ENCODE measurements around the gene ST7L.
A peak's percentile ranks its signal among the peaks of the same experiment; 100 is the strongest.

Gene ST7L

DNA sequence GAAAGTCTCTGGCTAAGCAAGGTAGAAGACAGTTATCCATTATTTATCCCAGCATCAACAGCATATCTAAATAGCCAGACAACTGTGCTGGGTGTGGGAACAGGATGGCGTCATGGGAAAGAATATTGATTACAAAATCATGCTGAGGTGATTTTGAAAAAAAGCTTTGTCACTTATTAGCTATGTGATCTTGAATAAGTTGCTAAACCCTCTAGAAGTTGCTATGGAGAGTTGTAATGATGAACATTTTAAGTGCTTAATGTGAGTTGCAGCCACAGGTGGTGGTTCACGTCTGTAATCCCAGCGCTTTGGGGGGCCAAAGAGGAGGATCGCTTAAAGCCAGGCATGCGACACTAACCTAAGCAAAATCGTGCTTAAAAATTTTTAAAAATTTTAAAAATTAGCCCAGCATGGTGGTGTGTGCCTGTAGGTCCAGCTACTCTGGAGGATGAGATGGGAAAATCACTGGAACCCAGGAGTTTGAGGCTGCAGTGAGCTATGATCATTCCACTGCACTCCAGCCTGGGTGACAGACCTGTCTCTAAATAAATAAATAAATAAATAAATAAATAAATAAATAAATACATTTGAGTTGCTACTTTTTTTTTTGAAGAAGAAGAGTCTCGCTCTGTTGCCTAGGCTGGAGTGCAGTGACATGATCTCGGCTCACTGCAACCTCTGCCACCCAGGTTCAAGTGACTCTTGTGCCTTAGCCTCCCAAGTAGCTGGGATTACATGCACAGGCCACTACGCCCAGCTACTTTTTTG lies 76.6 kb downstream of the ST7L start:
- H3K4me3 ChIP-seq (ENCODE audit: low read length): no peak overlapping the region
- no peak overlapping the region for H3K4me2 ChIP-seq (ENCODE audit: low read length)

DNA sequence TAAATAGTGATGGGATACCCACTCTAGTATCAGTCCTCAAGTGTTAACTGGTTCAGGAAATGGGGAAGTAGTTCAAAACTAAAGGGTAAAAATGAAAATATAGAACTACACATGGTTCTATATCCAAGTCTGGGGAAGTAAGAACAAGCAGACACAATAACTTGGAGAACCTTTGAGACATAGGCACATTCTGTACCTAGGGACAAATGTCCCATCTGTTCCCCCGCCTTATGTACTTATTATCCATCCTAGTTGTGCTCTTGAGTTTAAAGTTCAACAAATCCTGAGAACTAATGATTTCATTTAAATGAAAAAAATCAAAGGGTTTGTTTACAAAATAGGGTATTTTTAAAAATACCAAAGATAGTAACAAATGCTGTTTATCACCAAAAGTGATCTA lies 77.6 kb downstream of the ST7L start:
- H3K27me3 ChIP-seq (ENCODE audit: control insufficient read depth, insufficient read depth, low read length): no peaks in the 10 kb centered on the region
- no peak overlapping the region for H3K9ac ChIP-seq (ENCODE audit: low read depth, low read length)
- H3K4me2 ChIP-seq (ENCODE audit: low read length): no peak overlapping the region
- no peak overlapping the region for H3K4me3 ChIP-seq (ENCODE audit: low read length)
- H3K36me3 ChIP-seq (ENCODE audit: insufficient read depth, low read length): peaks cover 21% of the 10 kb centered on the region
- peaks cover 47% of the 10 kb centered on the region for H3K4me1 ChIP-seq (ENCODE audit: control insufficient read depth, insufficient read depth, low read length)
- no peaks in the 10 kb centered on the region for H3K9me3 ChIP-seq (replicated peaks; ENCODE audit: low read length)

More for the DNA sequence above, 76.6 kb downstream of the ST7L start:
- Histone ChIP-seq H3K27me3 (ENCODE audit: control insufficient read depth, insufficient read depth, low read length) (no peaks in the 10 kb centered on the region), H3K36me3 (ENCODE audit: insufficient read depth, low read length) (peaks cover 21% of the 10 kb centered on the region), H3K4me1 (ENCODE audit: control insufficient read depth, insufficient read depth, low read length) (peaks cover 38% of the 10 kb centered on the region), H3K9me3 (replicated peaks; ENCODE audit: low read length) (no peaks in the 10 kb centered on the region), H3K9ac (ENCODE audit: low read depth, low read length) (no peak overlapping the region)

DNA sequence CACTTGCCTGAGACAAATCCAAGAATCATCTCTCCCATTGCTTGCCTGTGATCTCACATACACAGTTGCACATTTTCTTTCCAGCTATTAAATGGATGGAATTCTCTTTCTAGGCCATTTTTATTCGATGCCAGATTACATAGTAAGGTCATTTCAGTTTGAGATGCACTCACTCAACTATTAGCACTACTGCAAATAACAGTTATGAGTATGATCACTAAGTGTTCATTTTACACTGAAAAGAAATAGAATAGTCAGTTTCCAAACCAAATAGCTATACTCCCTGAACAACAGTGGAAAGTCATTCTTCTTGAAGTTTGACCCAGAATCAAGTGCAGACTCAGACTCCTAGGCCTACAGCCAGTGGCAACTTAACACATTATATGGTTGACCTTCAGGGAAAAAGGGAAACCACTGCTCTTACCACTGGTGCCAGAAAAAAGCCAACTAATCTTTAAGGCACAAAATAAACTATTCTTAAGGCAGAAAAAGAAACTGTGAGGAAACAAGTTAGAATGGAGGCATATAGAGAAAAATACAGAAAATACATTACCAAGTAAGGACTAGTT lies 78.6 kb downstream of the ST7L start:
- peak overlapping the region; percentile 34 for H3K9ac ChIP-seq (ENCODE audit: low read depth, low read length)
- no peaks in the 10 kb centered on the region for H3K9me3 ChIP-seq (replicated peaks; ENCODE audit: low read length)
- peaks cover 21% of the 10 kb centered on the region for H3K36me3 ChIP-seq (ENCODE audit: insufficient read depth, low read length)
- H3K4me2 ChIP-seq (ENCODE audit: low read length): no peak overlapping the region
- no peaks in the 10 kb centered on the region for H3K27me3 ChIP-seq (ENCODE audit: control insufficient read depth, insufficient read depth, low read length)
- H3K4me1 ChIP-seq (ENCODE audit: control insufficient read depth, insufficient read depth, low read length): peaks cover 38% of the 10 kb centered on the region
- H3K4me3 ChIP-seq (ENCODE audit: low read length): no peak overlapping the region

DNA sequence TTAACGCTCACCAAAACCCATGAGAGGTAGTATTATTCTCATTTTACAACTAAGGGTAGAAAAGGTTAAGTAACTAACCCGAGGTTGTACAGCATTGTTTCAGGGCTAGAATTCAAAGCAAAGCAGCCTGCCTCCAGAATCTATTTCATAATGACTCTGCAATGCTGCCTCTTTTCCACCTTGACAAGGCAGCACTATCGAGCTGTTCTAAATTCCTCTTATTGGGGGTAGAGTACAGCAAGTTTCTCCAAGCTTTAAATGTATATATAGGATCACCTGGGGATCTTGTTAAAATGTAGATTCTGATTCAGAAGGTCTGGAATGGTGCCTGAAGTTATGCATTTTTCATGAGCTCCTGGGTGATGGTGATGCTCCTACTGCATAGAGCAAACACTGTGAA lies 80.1 kb downstream of the ST7L start:
- H3K4me3 ChIP-seq (ENCODE audit: low read length): no peak overlapping the region
- H3K27me3 ChIP-seq (ENCODE audit: control insufficient read depth, insufficient read depth, low read length): no peaks in the 10 kb centered on the region
- no peak overlapping the region for H3K9ac ChIP-seq (ENCODE audit: low read depth, low read length)
- H3K4me1 ChIP-seq (ENCODE audit: control insufficient read depth, insufficient read depth, low read length): peaks cover 36% of the 10 kb centered on the region
- H3K36me3 ChIP-seq (ENCODE audit: insufficient read depth, low read length): peaks cover 21% of the 10 kb centered on the region
- no peak overlapping the region for H3K4me2 ChIP-seq (ENCODE audit: low read length)
- no peaks in the 10 kb centered on the region for H3K9me3 ChIP-seq (replicated peaks; ENCODE audit: low read length)

DNA sequence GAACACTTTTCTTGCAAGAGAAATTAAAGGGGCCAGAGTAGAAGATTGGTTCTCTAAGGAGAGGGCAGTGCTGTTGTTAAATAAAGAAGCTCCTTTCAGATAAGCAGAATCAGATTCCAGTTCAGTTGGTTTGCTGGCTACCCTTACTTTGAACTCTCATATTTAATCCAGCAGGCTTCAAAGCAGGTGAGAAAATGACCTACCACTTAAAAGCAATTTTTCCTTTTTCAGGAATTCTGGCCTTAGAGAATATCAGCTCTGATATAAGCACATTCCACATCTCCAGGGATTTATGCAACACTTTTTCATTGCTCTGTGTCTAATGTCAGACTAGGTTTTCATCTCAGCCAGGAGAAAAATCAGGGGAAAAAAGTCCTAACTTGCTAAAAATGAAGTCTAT lies 81.5 kb downstream of the ST7L start:
- no peaks in the 10 kb centered on the region for H3K9me3 ChIP-seq (replicated peaks; ENCODE audit: low read length)
- H3K36me3 ChIP-seq (ENCODE audit: insufficient read depth, low read length): peaks cover 26% of the 10 kb centered on the region
- peaks cover 44% of the 10 kb centered on the region for H3K4me1 ChIP-seq (ENCODE audit: control insufficient read depth, insufficient read depth, low read length)
- H3K4me2 ChIP-seq (ENCODE audit: low read length): no peak overlapping the region
- H3K9ac ChIP-seq (ENCODE audit: low read depth, low read length): no peak overlapping the region
- no peaks in the 10 kb centered on the region for H3K27me3 ChIP-seq (ENCODE audit: control insufficient read depth, insufficient read depth, low read length)
- no peak overlapping the region for H3K4me3 ChIP-seq (ENCODE audit: low read length)

DNA sequence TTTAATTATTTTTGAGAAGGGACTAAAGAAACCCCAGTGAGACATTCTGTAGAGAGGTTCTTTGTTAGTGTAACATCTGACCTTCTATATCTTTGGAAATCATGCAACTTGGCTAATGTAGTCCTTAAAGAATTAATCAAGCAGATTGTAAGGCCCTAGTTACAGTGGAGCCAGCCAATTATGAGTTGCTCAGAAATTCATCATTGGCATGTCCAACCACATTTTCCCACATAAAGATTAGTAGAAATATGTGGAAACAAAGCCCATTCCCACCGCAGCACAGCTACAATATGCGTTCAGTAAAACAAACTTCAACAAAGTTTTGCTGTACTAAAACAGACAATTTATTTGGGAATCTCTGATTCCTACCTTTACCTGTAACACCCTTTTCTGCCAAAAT lies 82.4 kb downstream of the ST7L start:
- H3K27me3 ChIP-seq (ENCODE audit: control insufficient read depth, insufficient read depth, low read length): no peaks in the 10 kb centered on the region
- H3K4me2 ChIP-seq (ENCODE audit: low read length): no peak overlapping the region
- no peaks in the 10 kb centered on the region for H3K9me3 ChIP-seq (replicated peaks; ENCODE audit: low read length)
- H3K4me3 ChIP-seq (ENCODE audit: low read length): no peak overlapping the region
- no peak overlapping the region for H3K9ac ChIP-seq (ENCODE audit: low read depth, low read length)
- peaks cover 51% of the 10 kb centered on the region for H3K4me1 ChIP-seq (ENCODE audit: control insufficient read depth, insufficient read depth, low read length)
- H3K36me3 ChIP-seq (ENCODE audit: insufficient read depth, low read length): peaks cover 22% of the 10 kb centered on the region

DNA sequence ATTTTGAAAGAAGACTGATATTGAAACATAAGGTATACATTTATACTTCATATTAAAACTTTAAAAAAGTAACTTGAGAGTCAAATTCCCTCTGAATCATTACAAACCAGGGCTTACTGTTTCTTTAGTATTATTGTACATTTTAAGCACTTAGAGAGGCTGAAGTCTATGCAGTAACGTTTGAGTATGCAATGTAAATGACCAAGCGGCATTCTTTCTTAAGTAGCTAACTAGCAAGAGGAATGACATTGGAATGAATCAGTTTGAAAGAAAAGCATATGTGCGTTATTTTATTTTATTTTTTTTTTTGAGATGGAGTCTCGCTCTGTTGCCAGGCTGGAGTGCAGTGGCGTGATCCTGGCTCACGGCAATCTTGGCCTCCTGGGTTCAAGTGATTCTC lies 85.9 kb downstream of the ST7L start:
- no peaks in the 10 kb centered on the region for H3K9me3 ChIP-seq (replicated peaks; ENCODE audit: low read length)
- H3K4me3 ChIP-seq (ENCODE audit: low read length): no peak overlapping the region
- peaks cover 60% of the 10 kb centered on the region for H3K4me1 ChIP-seq (ENCODE audit: control insufficient read depth, insufficient read depth, low read length)
- H3K9ac ChIP-seq (ENCODE audit: low read depth, low read length): peak overlapping the region; percentile 59
- no peaks in the 10 kb centered on the region for H3K27me3 ChIP-seq (ENCODE audit: control insufficient read depth, insufficient read depth, low read length)
- H3K4me2 ChIP-seq (ENCODE audit: low read length): peak overlapping the region; percentile 48
- H3K36me3 ChIP-seq (ENCODE audit: insufficient read depth, low read length): peaks cover 5% of the 10 kb centered on the region

DNA sequence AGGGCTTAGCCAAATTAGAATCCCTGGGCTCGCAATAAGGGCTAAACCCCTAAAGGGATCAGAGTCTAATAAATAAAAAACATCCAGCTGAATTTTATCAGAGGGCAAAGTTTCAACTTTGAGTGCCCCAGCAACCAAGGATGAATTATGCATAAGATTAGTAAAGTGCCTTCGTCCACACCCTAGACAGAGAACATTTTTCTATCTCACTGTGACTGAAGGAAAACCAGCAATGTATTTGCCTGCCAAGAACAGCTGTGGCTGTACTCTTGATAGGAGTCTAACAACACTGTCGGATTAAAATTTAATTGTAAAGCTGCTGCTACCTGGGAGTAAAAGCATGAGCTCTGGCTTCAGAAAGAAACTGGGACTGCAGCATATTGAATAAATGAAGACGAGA lies 86.9 kb downstream of the ST7L start:
- Histone ChIP-seq H3K36me3 (ENCODE audit: insufficient read depth, low read length) (peaks cover 5% of the 10 kb centered on the region), H3K4me3 (ENCODE audit: low read length) (no peak overlapping the region), H3K9me3 (replicated peaks; ENCODE audit: low read length) (no peaks in the 10 kb centered on the region), H3K27me3 (ENCODE audit: control insufficient read depth, insufficient read depth, low read length) (no peaks in the 10 kb centered on the region), H3K4me2 (ENCODE audit: low read length) (no peak overlapping the region), H3K9ac (ENCODE audit: low read depth, low read length) (peak overlapping the region; percentile 59), H3K4me1 (ENCODE audit: control insufficient read depth, insufficient read depth, low read length) (peaks cover 66% of the 10 kb centered on the region)

DNA sequence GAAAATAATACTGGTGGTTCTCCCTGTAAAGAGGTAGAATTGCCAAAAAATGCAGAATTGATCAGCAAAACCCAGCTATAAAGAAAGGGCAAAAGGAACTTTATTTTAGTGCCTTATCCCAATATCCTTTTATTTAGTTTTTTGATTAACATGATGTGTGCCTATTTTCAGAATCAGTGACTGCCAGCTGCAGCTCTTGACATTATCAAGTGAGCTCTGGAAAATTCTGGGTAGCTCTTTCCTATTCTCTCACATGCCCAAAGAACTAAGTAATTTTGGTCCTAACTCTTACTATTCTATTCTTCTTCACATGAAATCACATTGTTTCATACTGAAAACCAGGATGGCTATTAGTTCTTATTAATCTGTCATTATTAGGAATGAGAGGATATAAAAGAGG lies 88.1 kb downstream of the ST7L start:
- peaks cover 61% of the 10 kb centered on the region for H3K4me1 ChIP-seq (ENCODE audit: control insufficient read depth, insufficient read depth, low read length)

DNA sequence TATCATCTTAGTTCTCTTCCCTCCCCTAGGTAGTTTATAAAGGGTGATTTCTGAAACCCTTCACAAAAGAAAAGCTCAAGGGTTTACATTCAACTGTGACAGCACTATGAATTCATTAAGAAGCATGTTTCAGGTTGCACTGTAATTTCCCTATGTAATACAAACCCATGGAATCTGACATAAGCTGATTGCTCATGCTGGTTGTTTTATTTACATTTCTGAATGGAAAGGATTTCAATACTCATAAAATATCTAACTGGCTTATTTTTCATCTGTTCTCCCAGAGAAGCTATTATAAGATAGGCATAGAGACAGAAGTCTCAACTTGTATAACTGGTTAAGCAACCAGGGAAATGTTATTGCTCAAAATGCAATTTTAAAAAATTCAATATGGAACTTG lies 89.6 kb downstream of the ST7L start:
- Histone ChIP-seq H3K36me3 (ENCODE audit: insufficient read depth, low read length) (peaks cover 15% of the 10 kb centered on the region), H3K4me3 (ENCODE audit: low read length) (no peak overlapping the region), H3K4me2 (ENCODE audit: low read length) (peak overlapping the region; percentile 13), H3K9me3 (replicated peaks; ENCODE audit: low read length) (no peaks in the 10 kb centered on the region), H3K27me3 (ENCODE audit: control insufficient read depth, insufficient read depth, low read length) (no peaks in the 10 kb centered on the region), H3K9ac (ENCODE audit: low read depth, low read length) (peak overlapping the region; percentile 32), H3K4me1 (ENCODE audit: control insufficient read depth, insufficient read depth, low read length) (peaks cover 63% of the 10 kb centered on the region)

More for the DNA sequence above, 88.1 kb downstream of the ST7L start:
- H3K4me2 ChIP-seq (ENCODE audit: low read length): no peak overlapping the region
- H3K9ac ChIP-seq (ENCODE audit: low read depth, low read length): no peak overlapping the region
- H3K4me3 ChIP-seq (ENCODE audit: low read length): no peak overlapping the region
- H3K9me3 ChIP-seq (replicated peaks; ENCODE audit: low read length): no peaks in the 10 kb centered on the region
- H3K36me3 ChIP-seq (ENCODE audit: insufficient read depth, low read length): peaks cover 5% of the 10 kb centered on the region
- no peaks in the 10 kb centered on the region for H3K27me3 ChIP-seq (ENCODE audit: control insufficient read depth, insufficient read depth, low read length)

DNA sequence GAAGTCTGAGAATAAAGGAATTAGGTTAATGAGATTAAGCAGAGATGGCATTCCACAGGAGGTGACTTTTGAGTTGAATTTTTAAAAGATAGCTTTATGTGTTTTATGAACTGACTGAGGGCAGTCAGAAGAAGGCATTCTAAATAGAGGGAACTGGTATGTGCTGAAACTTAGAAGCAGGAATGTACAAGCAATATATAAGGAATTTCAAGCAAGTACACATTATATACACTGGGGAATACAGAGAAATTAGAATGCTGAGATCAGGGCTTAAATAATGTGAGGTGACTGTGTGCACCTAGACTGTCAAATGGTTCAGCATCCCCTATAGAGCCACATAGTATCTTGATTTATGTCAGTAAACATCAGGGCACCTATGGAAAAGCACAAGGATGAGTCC lies 90.9 kb downstream of the ST7L start:
- no peak overlapping the region for H3K4me2 ChIP-seq (ENCODE audit: low read length)
- no peak overlapping the region for H3K4me3 ChIP-seq (ENCODE audit: low read length)
- peaks cover 11% of the 10 kb centered on the region for H3K36me3 ChIP-seq (ENCODE audit: insufficient read depth, low read length)
- H3K27me3 ChIP-seq (ENCODE audit: control insufficient read depth, insufficient read depth, low read length): no peaks in the 10 kb centered on the region
- no peaks in the 10 kb centered on the region for H3K9me3 ChIP-seq (replicated peaks; ENCODE audit: low read length)
- H3K4me1 ChIP-seq (ENCODE audit: control insufficient read depth, insufficient read depth, low read length): peaks cover 64% of the 10 kb centered on the region
- peak overlapping the region; percentile 32 for H3K9ac ChIP-seq (ENCODE audit: low read depth, low read length)
